Parathyroid adenoma (tissue), 2 donors: ENCODE data around the gene ATP9B.

Experiments
- H2AFZ ChIP-seq: fragments of 300-600 bp; sonication (generic); one replicate; pipeline ENCODE4 v1.7.0; 2017; ENCODE audit warnings: antibody characterized with exemption, mild to moderate bottlenecking
- H3K27ac ChIP-seq: fragments of 300-600 bp; sonication (generic); one replicate; pipeline ENCODE4 v1.7.0; 2017
- H3K27me3 ChIP-seq: fragments of 300-600 bp; sonication (generic); one replicate; pipeline ENCODE4 v1.7.0; 2017; ENCODE audit warnings: low read length; ENCODE audit not compliant: control insufficient read depth, insufficient read depth
- H3K36me3 ChIP-seq: fragments of 300-600 bp; sonication (generic); one replicate; pipeline ENCODE4 v1.7.0; 2017; ENCODE audit warnings: low read length; ENCODE audit not compliant: control insufficient read depth, insufficient read depth
- H3K4me1 ChIP-seq: fragments of 300-600 bp; sonication (generic); one replicate; pipeline ENCODE4 v1.7.0; 2017; ENCODE audit warnings: control low read depth
- H3K4me2 ChIP-seq: fragments of 300-600 bp; sonication (generic); one replicate; pipeline ENCODE4 v1.7.0; 2017; ENCODE audit warnings: low read length
- H3K4me3 ChIP-seq: fragments of 300-600 bp; sonication (generic); one replicate; pipeline ENCODE4 v1.7.0; 2017; ENCODE audit warnings: low read depth, low read length
- H3K79me2 ChIP-seq: fragments of 300-600 bp; sonication (generic); one replicate; pipeline ENCODE4 v1.7.0; 2017; ENCODE audit warnings: control low read depth
- H3K9ac ChIP-seq: fragments of 300-600 bp; sonication (generic); one replicate; pipeline ENCODE4 v1.7.0; 2017; ENCODE audit warnings: mild to moderate bottlenecking
- H3K9me3 ChIP-seq: fragments of 300-600 bp; sonication (generic); one replicate; pipeline ENCODE4 v1.7.0; 2017; ENCODE audit warnings: low read length; ENCODE audit not compliant: control insufficient read depth
- CTCF ChIP-seq: fragments of 300-600 bp; sonication (generic); IDR thresholded peaks from one replicate; pipeline ENCODE4 v1.7.0; 2017; ENCODE audit warnings: antibody characterized with exemption, mild to moderate bottlenecking
- donor health status: primary hyperparathyroidism.

ATP9B gene

GRCh38 chr18:79139206-79139605 is 70.0 kb downstream of the ATP9B start:
- H3K4me3 ChIP-seq = no peak overlapping the region
- H3K79me2 ChIP-seq = peaks cover 2% of the 10 kb centered on the region
- no peaks in the 10 kb centered on the region for H3K9me3 ChIP-seq
- no peak overlapping the region for H3K9ac ChIP-seq
- H2AFZ ChIP-seq = no peak overlapping the region
- H3K27ac ChIP-seq = no peak overlapping the region
- H3K27me3 ChIP-seq = no peaks in the 10 kb centered on the region
- no peak overlapping the region for H3K4me2 ChIP-seq
- TF ChIP-seq CTCF = no peak
- H3K4me1 ChIP-seq = no peaks in the 10 kb centered on the region
- no peaks in the 10 kb centered on the region for H3K36me3 ChIP-seq

DNA sequence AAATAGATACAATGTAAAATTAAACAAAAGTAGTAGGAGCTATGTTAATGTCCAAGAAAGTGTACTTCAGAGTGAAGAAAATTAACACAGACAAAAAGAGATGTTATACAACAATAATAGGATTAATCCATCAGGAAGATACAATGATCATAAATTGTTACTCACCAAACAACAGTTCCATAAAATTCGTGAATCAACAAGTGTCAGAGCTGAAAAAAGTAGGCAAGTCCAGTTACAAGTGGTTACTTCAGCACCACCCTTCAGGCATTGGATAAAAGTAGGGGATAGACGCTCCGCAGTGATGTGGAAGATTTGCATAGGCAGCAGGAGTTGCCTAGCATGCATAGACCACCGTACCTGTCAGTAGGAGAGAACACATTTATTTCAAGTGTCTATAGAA is 77.8 kb downstream of the ATP9B start:
- Histone ChIP-seq H3K36me3 (no peaks in the 10 kb centered on the region), H3K4me1 (no peaks in the 10 kb centered on the region), H3K9ac (no peak overlapping the region), H3K9me3 (no peaks in the 10 kb centered on the region), H3K27ac (no peak overlapping the region), H3K4me3 (no peak overlapping the region), H2AFZ (no peak overlapping the region), H3K79me2 (no peaks in the 10 kb centered on the region), H3K27me3 (no peaks in the 10 kb centered on the region), H3K4me2 (no peak overlapping the region)
- no peak for TF ChIP-seq CTCF

GRCh38 chr18:79151191-79151590 is 82.0 kb downstream of the ATP9B start:
- no peaks in the 10 kb centered on the region for H3K36me3 ChIP-seq
- no peak for TF ChIP-seq CTCF
- H3K4me3 ChIP-seq = no peak overlapping the region
- no peaks in the 10 kb centered on the region for H3K4me1 ChIP-seq
- H2AFZ ChIP-seq = no peak overlapping the region
- no peaks in the 10 kb centered on the region for H3K79me2 ChIP-seq
- H3K9ac ChIP-seq = no peak overlapping the region
- H3K27ac ChIP-seq = no peak overlapping the region
- no peaks in the 10 kb centered on the region for H3K27me3 ChIP-seq
- no peak overlapping the region for H3K4me2 ChIP-seq
- no peaks in the 10 kb centered on the region for H3K9me3 ChIP-seq

GRCh38 chr18:79156327-79156726 is 87.1 kb downstream of the ATP9B start:
- no peak for TF ChIP-seq CTCF
- H3K9me3 ChIP-seq = no peaks in the 10 kb centered on the region
- no peaks in the 10 kb centered on the region for H3K36me3 ChIP-seq
- no peak overlapping the region for H3K9ac ChIP-seq
- no peak overlapping the region for H3K4me2 ChIP-seq
- no peak overlapping the region for H3K27ac ChIP-seq
- H3K4me1 ChIP-seq = no peaks in the 10 kb centered on the region
- no peaks in the 10 kb centered on the region for H3K27me3 ChIP-seq
- H2AFZ ChIP-seq = no peak overlapping the region
- H3K79me2 ChIP-seq = no peaks in the 10 kb centered on the region
- H3K4me3 ChIP-seq = no peak overlapping the region

- no peak overlapping the region for H3K4me3 ChIP-seq
- H2AFZ ChIP-seq = no peak overlapping the region
- no peaks in the 10 kb centered on the region for H3K9me3 ChIP-seq
- H3K79me2 ChIP-seq = peaks cover 4% of the 10 kb centered on the region
- H3K9ac ChIP-seq = no peak overlapping the region
- no peak overlapping the region for H3K27ac ChIP-seq
- H3K4me2 ChIP-seq = no peak overlapping the region
- no peak for TF ChIP-seq CTCF
- H3K27me3 ChIP-seq = no peaks in the 10 kb centered on the region
- H3K4me1 ChIP-seq = no peaks in the 10 kb centered on the region
- no peaks in the 10 kb centered on the region for H3K36me3 ChIP-seq
These were observed 95.5 kb downstream of the ATP9B start for GRCh38 chr18:79164706-79165105.
